GM23248 (cell line): ENCODE results near the gene SERPINA6. TPM values are rescaled to one million over a fixed set of nuclear protein-coding genes. Genes with fewer than 3 reads are reported as not detected.

ENCODE experiments used
- DNase-seq: peaks from one replicate; pipeline ENCODE4 v3.0.0-alpha.2; 2015
- H2AFZ ChIP-seq: fragments of 200-600 bp; sonication (generic); 2 replicates; pipeline ENCODE4 v1.6.1; 2016; ENCODE audit warnings: antibody characterized with exemption
- H3F3A ChIP-seq: fragments of 200-600 bp; sonication (generic); 2 replicates; pipeline ENCODE4 v1.6.1; 2016; ENCODE audit warnings: mild to moderate bottlenecking, antibody characterized with exemption, mixed run types; ENCODE audit not compliant: insufficient read depth
- H3K27ac ChIP-seq: fragments of 200-600 bp; sonication (generic); 2 replicates; pipeline ENCODE4 v1.5.1; 2016; ENCODE audit warnings: mild to moderate bottlenecking
- H3K27me3 ChIP-seq: fragments of 200-600 bp; sonication (generic); replicated peaks from 2 replicates; pipeline ENCODE4 v1.6.1; 2016; ENCODE audit warnings: mild to moderate bottlenecking; ENCODE audit not compliant: insufficient read depth
- H3K36me3 ChIP-seq: fragments of 200-600 bp; sonication (generic); 2 replicates; pipeline ENCODE4 v1.6.1; 2016; ENCODE audit warnings: low read depth, mild to moderate bottlenecking
- H3K4me1 ChIP-seq: fragments of 200-600 bp; sonication (generic); 2 replicates; pipeline ENCODE4 v1.6.1; 2016; ENCODE audit warnings: mild to moderate bottlenecking; ENCODE audit not compliant: insufficient read depth
- H3K4me2 ChIP-seq: fragments of 200-600 bp; sonication (generic); one replicate; pipeline ENCODE4 v1.6.1; 2016; ENCODE audit warnings: mild to moderate bottlenecking; ENCODE audit not compliant: unreplicated experiment
- H3K4me3 ChIP-seq: fragments of 200-600 bp; sonication (generic); 2 replicates; pipeline ENCODE4 v1.5.1; 2016; ENCODE audit warnings: mild to moderate bottlenecking
- H3K79me2 ChIP-seq: fragments of 200-600 bp; sonication (generic); 2 replicates; pipeline ENCODE4 v1.6.1; 2016; ENCODE audit warnings: mild to moderate bottlenecking; ENCODE audit not compliant: insufficient read depth
- H3K9ac ChIP-seq: fragments of 200-600 bp; sonication (generic); 2 replicates; pipeline ENCODE4 v1.6.1; 2016; ENCODE audit warnings: mild to moderate bottlenecking
- H3K9me2 ChIP-seq: fragments of 200-600 bp; sonication (generic); 2 replicates; pipeline ENCODE4 v1.6.1; 2016; ENCODE audit warnings: mixed run types, mild to moderate bottlenecking, moderate library complexity; ENCODE audit not compliant: insufficient read depth
- H3K9me3 ChIP-seq: fragments of 200-600 bp; sonication (generic); one replicate; pipeline ENCODE4 v1.6.1; 2017; ENCODE audit warnings: low read depth
- H4K20me1 ChIP-seq: fragments of 200-600 bp; sonication (generic); 2 replicates; pipeline ENCODE4 v1.6.0; 2016; ENCODE audit not compliant: insufficient read depth
- EZH2 ChIP-seq: fragments of 200-600 bp; sonication (generic); IDR thresholded peaks from 2 replicates; pipeline ENCODE4 v1.6.1; 2018; ENCODE audit warnings: antibody characterized with exemption, mild to moderate bottlenecking; ENCODE audit not compliant: insufficient read depth, poor library complexity, severe bottlenecking
- EZH2phosphoT487 ChIP-seq: fragments of 200-600 bp; sonication (generic); IDR thresholded peaks from 2 replicates; pipeline ENCODE4 v1.6.1; 2018; ENCODE audit warnings: antibody characterized with exemption, moderate library complexity, mild to moderate bottlenecking, low read depth; ENCODE audit not compliant: insufficient read depth
- WGBS, 2 experiments: methylation state at CpG; one replicate each; pipeline ENCODE4 v1.1.6; 2015 to 2017; ENCODE audit warnings: low lambda C conversion rate in 2 of 2, low coverage in 1 of 2; ENCODE audit errors: missing lambda C conversion rate in 2 of 2; 5-methylcytosine and 5-hydroxymethylcytosine counted together
- in situ Hi-C: fragments of 300-500 bp; cut with MboI; formaldehyde crosslinking; loops from 2 replicates; pipeline ENCODE4 v1.15.0; 2020
- polyA plus RNA-seq: library from polyadenylated mRNA; unstranded; fragments of >200 nt; fragmentation: Nextera tagmentation; extraction: Ambion mirVana; gene quantifications from 2 replicates; pipeline ENCODE4 v1.2.1, GENCODE V29; 2016
- total RNA-seq: library from RNA; depleted of rRNA; stranded (reverse); fragments of >200 nt; shearing (Covaris generic); gene quantifications from 2 replicates; pipeline ENCODE4 v1.2.3, GENCODE V29; 2014

The SERPINA6 gene
- total and polyA plus RNA-seq, 2 experiments from 2014 or later: not detected

DNA sequence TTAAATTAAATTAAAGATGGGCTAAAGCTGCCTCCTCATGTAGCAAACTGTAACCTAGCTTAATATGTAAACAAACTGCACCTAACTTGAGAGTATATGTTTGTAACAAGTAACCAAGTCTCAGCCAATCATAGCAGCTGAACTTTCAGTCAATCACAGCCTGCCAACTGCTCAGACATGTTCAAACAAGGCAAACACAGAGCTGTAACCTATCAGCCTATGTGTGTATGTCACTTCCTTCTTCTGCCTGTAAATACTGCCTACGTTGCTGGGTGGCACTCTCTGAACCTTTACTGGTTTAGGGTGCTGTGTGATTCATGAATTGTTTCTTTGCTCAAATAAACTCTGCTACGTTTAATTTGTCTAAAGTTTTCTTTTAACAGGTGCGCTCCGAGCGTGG, 2.9 kb downstream of the SERPINA6 start:
- Histone ChIP-seq H2AFZ (no peak overlapping the region), H3K4me2 (no peak overlapping the region), H3K36me3 (no peaks in the 10 kb centered on the region), H3K4me1 (peaks cover 12% of the 10 kb centered on the region), H3K4me3 (no peak overlapping the region), H3K9ac (no peak overlapping the region), H3K27me3 (no peaks in the 10 kb centered on the region), H4K20me1 (no peaks in the 10 kb centered on the region), H3K79me2 (no peaks in the 10 kb centered on the region), H3K9me3 (no peaks in the 10 kb centered on the region), H3F3A (peaks cover 15% of the 10 kb centered on the region), H3K27ac (no peak overlapping the region), H3K9me2 (no peaks in the 10 kb centered on the region)
- in situ Hi-C loops: no loop called here
- TF ChIP-seq EZH2phosphoT487 (no peak), EZH2 (no peak)
- 90 to 98% methylated on average over 5 of the region's 5 CpGs for WGBS, 2 experiments
- no peak for DNase-seq

DNA sequence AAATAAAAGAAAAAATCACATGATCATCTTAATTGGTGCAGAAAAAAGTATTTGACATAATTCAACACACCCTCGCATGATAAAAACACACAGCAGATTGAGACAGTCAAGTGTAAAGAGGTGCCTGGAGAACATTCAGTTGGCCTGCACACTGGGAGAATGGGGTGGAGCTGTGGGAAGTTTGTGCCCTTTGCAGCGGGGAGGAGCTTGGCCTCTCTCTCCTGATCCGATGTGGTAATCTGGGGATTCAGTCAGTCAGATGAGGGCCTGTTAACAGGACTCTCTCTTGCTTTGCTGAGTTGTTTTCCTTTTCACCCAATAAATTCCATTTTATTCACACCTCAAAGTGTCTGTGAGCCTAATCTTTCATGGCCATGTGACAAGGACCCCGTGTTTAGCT, 5.9 kb downstream of the SERPINA6 start:
- TF ChIP-seq EZH2phosphoT487 (no peak), EZH2 (no peak)
- H3K4me1 ChIP-seq: no peaks in the 10 kb centered on the region
- H3K9ac ChIP-seq: no peak overlapping the region
- no peaks in the 10 kb centered on the region for H3K36me3 ChIP-seq
- no peak overlapping the region for H3K27ac ChIP-seq
- in situ Hi-C loops: no loop called here
- no peaks in the 10 kb centered on the region for H3K27me3 ChIP-seq
- H3K9me2 ChIP-seq: no peaks in the 10 kb centered on the region
- no peaks in the 10 kb centered on the region for H3K9me3 ChIP-seq
- no peaks in the 10 kb centered on the region for H3F3A ChIP-seq
- no peak overlapping the region for H3K4me2 ChIP-seq
- no peaks in the 10 kb centered on the region for H4K20me1 ChIP-seq
- DNase-seq: peak; percentile 50
- no peak overlapping the region for H3K4me3 ChIP-seq
- H2AFZ ChIP-seq: no peak overlapping the region
- H3K79me2 ChIP-seq: no peaks in the 10 kb centered on the region
- WGBS, 2 experiments: 16 to 18% methylated on average over 4 of the region's 4 CpGs

DNA sequence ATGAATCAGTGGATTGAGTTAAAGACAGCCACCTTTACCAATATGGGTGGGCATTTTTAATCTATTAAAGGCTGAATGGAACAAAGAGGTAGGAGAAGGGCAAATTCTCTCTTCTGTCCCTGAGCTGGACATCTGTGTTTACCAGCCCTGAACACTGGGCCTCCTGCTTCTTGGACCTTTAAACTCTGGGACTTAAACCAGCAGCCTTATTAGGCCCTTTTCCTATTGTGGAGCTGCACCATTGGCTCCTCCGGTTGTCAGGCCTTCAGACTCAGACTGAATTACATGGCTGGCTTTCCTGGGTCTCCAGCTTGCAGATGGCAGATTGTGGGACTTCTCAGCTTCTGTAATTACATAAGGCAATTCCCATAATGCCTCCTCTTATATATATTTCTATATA, 6.4 kb downstream of the SERPINA6 start:
- H3K36me3 ChIP-seq: no peaks in the 10 kb centered on the region
- H3F3A ChIP-seq: no peaks in the 10 kb centered on the region
- no peak overlapping the region for H3K4me2 ChIP-seq
- H4K20me1 ChIP-seq: no peaks in the 10 kb centered on the region
- H3K27me3 ChIP-seq: no peaks in the 10 kb centered on the region
- 71 to 91% methylated on average over 1 of the region's 1 CpG for WGBS, 2 experiments
- no peaks in the 10 kb centered on the region for H3K4me1 ChIP-seq
- no peak overlapping the region for H3K27ac ChIP-seq
- no peaks in the 10 kb centered on the region for H3K9me2 ChIP-seq
- H3K79me2 ChIP-seq: no peaks in the 10 kb centered on the region
- no peak overlapping the region for H2AFZ ChIP-seq
- H3K9ac ChIP-seq: no peak overlapping the region
- H3K9me3 ChIP-seq: no peaks in the 10 kb centered on the region
- H3K4me3 ChIP-seq: no peak overlapping the region
- TF ChIP-seq EZH2 (no peak), EZH2phosphoT487 (no peak)
- in situ Hi-C loops: no loop called here
- DNase-seq: no peak

DNA sequence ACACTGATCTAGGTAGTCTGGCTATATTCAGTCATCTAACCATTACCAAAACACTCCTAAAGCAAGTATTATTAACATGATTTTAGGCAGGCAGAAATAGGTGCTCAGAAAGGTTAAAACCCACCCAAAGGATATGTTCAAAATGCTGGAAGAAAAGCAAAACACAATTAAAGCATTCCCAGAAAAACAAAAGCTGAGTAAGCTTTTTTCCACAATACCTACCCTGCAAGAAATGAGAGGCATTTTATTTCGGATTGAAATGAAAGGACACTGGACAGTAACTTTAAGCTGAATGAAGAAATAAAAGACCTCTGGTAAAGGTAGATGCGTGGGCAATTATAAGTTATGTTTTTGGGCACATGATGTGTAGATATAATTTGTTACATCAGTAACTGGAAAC, 8.2 kb downstream of the SERPINA6 start:
- H3K79me2 ChIP-seq: no peaks in the 10 kb centered on the region
- no peaks in the 10 kb centered on the region for H3K36me3 ChIP-seq
- H3K9me2 ChIP-seq: no peaks in the 10 kb centered on the region
- no peaks in the 10 kb centered on the region for H3K27me3 ChIP-seq
- H3K9me3 ChIP-seq: no peaks in the 10 kb centered on the region
- H3K27ac ChIP-seq: no peak overlapping the region
- no peaks in the 10 kb centered on the region for H4K20me1 ChIP-seq
- no peak overlapping the region for H2AFZ ChIP-seq
- 81 to 88% methylated on average over 2 of the region's 2 CpGs for WGBS, 2 experiments
- in situ Hi-C loops: no loop called here
- no peaks in the 10 kb centered on the region for H3F3A ChIP-seq
- H3K4me2 ChIP-seq: no peak overlapping the region
- H3K4me3 ChIP-seq: no peak overlapping the region
- no peak overlapping the region for H3K9ac ChIP-seq
- no peaks in the 10 kb centered on the region for H3K4me1 ChIP-seq
- DNase-seq: no peak
- TF ChIP-seq EZH2: no peak
- no peak for TF ChIP-seq EZH2phosphoT487

DNA sequence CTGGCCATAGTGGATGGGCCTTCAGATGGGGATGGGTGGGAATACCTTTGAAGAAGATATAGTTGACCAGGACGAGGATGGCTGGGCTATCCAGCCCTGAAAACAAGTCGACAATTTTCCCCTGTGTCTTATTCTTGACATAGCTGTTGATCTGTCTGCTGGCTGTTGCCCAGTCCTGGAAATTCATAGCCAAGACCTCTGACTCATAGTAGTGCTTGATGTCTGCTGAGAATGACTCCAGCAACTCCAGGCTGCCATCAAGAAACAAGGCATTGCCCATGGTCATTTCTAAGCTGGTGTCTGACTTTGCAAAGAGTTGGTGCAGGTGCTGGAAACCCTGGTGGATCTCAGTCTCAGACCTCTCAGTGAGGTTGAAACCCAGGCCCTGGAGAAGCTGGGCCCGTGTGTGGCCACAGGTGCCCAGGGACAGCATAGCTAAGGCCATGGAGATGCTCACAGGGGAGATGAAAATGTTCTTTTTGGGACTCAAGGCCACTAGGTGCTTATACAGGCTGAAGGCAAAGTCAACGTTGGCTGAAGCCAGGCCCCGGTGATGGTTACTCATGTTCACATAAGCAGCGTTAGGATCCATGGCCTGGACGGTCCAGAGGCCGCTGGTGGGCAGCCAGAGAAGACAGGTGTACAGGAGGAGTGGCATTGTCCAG, 9.0 kb downstream of the SERPINA6 start:
- Histone ChIP-seq H3K9me2 (no peaks in the 10 kb centered on the region), H2AFZ (no peak overlapping the region), H3K36me3 (no peaks in the 10 kb centered on the region), H3K4me2 (no peak overlapping the region), H3F3A (no peaks in the 10 kb centered on the region), H3K9ac (no peak overlapping the region), H3K4me3 (no peak overlapping the region), H4K20me1 (no peaks in the 10 kb centered on the region), H3K9me3 (no peaks in the 10 kb centered on the region), H3K4me1 (no peaks in the 10 kb centered on the region), H3K79me2 (no peaks in the 10 kb centered on the region), H3K27me3 (no peaks in the 10 kb centered on the region), H3K27ac (no peak overlapping the region)
- 68 to 72% methylated on average over 8 of the region's 8 CpGs for WGBS, 2 experiments
- DNase-seq: peak; percentile 67
- TF ChIP-seq EZH2phosphoT487: no peak
- no peak for TF ChIP-seq EZH2
- in situ Hi-C loops: no loop called here
